NCI-H2196 (cell line): Measurements from ENCODE around the gene DXO.

Source experiments
- DNase-seq: peaks from one replicate; lab custom pipeline; 2025; ENCODE audit not compliant: unreplicated experiment; lab: John Stamatoyannopoulos, UW

The DXO gene

GRCh38 chr6:31930962-31931361 lies 41.0 kb downstream of the DXO start:
- no peak for DNase-seq

- DNase-seq, result no peak
Measured at GRCh38 chr6:31928672-31928939, 43.3 kb downstream of the DXO start.

GRCh38 chr6:31927863-31928671 lies 43.9 kb downstream of the DXO start:
- DNase-seq, result no peak

- no peak for DNase-seq
Measured at GRCh38 chr6:31927242-31927862, 44.6 kb downstream of the DXO start, which contains the start of gene C2. Gene C2, plus strand, starts transcription at chr6:31927717. Its CDS starts 36 bp downstream, at chr6:31927753.

- DNase-seq, result no peak
Measured at GRCh38 chr6:31922942-31923341, 49.0 kb downstream of the DXO start.

GRCh38 chr6:31920811-31921210 lies 51.1 kb downstream of the DXO start:
- no peak for DNase-seq
